Right lobe of liver (tissue), 6 donors: ENCODE measurements around the gene SLC29A2. TPM values are rescaled to one million over a fixed set of nuclear protein-coding genes. Genes with fewer than 3 reads are reported as not detected.

Source experiments
- ATAC-seq, 4 donors: fragments of 200-7000 bp; cut with Tn5 transposase; one replicate each; pipeline ENCODE4 v1.9.1; 2020; ENCODE audit warnings: mild to moderate bottlenecking in 4 of 4, moderate library complexity in 4 of 4
- DNase-seq, 3 donors: peaks; one replicate each; pipeline ENCODE4 v3.0.0-alpha.2; 2020
- H3K27ac ChIP-seq, 3 donors: fragments of 200-600 bp; one replicate each; pipeline ENCODE4 v1.8.0; 2022
- H3K27me3 ChIP-seq, 2 donors: fragments of 200-600 bp; one replicate each; pipeline ENCODE4 v1.8.0; 2022
- H3K36me3 ChIP-seq, 4 donors: fragments of 200-600 bp; sonication (generic) in 1 of 4; one replicate each; pipeline versions ENCODE4 v1.5.1 to v1.8.0; 2017 to 2022; ENCODE audit warnings: control low read depth in 1 of 4
- H3K4me1 ChIP-seq, 4 donors: fragments of 200-600 bp; sonication (generic) in 1 of 4; one replicate each; pipeline versions ENCODE4 v1.5.1 to v1.8.0; 2017 to 2022; ENCODE audit warnings: control low read depth in 1 of 4
- H3K4me3 ChIP-seq, 3 donors: fragments of 200-600 bp; one replicate each; pipeline ENCODE4 v1.8.0; 2022
- H3K9me3 ChIP-seq, 4 donors: fragments of 200-600 bp; sonication (generic) in 1 of 4; one replicate each; pipeline versions ENCODE4 v1.5.1 to v1.8.0; 2017 to 2022; ENCODE audit warnings: control low read depth in 1 of 4
- POLR2A ChIP-seq: fragments of 450-650 bp; IDR thresholded peaks from one replicate; pipeline ENCODE4 v1.6.1; 2017; ENCODE audit warnings: antibody characterized with exemption, mild to moderate bottlenecking
- WGBS: methylation state at CpG from one replicate; pipeline ENCODE4 v1.1.6; 2018; ENCODE audit warnings: low coverage, low lambda C conversion rate; ENCODE audit not compliant: insufficient coverage; ENCODE audit errors: missing lambda C conversion rate; 5-methylcytosine and 5-hydroxymethylcytosine counted together
- intact Hi-C, 2 donors: fragments of 100-400 bp; cut with DNase I; formaldehyde crosslinking; loops; one replicate each; pipeline versions ENCODE4 v1.11.2 to v1.14.1; 2022
- total RNA-seq, 6 experiments: library from RNA; depleted of rRNA in 2 of 6; stranded (reverse); fragments of >200 nt in 2 of 6; fragmentation: NEBNext Ultra II Directional in 3 of 6; extraction: Animal tissue kit (Norgen Biotek cat#: 25700) in 3 of 6; gene quantifications; one replicate each; pipeline versions ENCODE4 v1.1.0 to v1.2.4, GENCODE V29; 2016 to 2023
- TF ChIP-seq, protein P1 (sequence below), 4 donors: fragments of 200-600 bp in 3 of 4; fragments of 450-650 bp in 1 of 4; IDR thresholded peaks; one replicate each; pipeline versions ENCODE4 v1.5.1 to v1.8.0; 2016 to 2022; ENCODE audit warnings: antibody characterized with exemption in 4 of 4, mild to moderate bottlenecking in 2 of 4
- donor health status: DM: no; HTN: yes; CAD: no.
- donor health status: DM: no; HTN: no; CAD: no.
- donor health status: DM: no; HTN: no; CAD: no.
- donor health status: DM: no; HTN: yes; CAD: no.
- donor health status: DM: no; HTN: yes; CAD: no.

Gene SLC29A2
- total RNA-seq, 6 experiments from 2014 or later: 0.35 to 2.2 (median 1.1) TPM

GRCh38 chr11:66338276-66339161, 33.0 kb downstream of the SLC29A2 start:
- Histone ChIP-seq H3K9me3 (no peaks in the 10 kb centered on the region), H3K4me1 (peaks cover 0 to 9% (median 2%) of the 10 kb centered on the region in 4 donors), H3K27ac (no peak overlapping the region), H3K36me3 (peaks cover 0 to 23% (median 4%) of the 10 kb centered on the region in 4 donors), H3K27me3 (no peaks in the 10 kb centered on the region), H3K4me3 (no peak overlapping the region)
- WGBS: 87% methylated on average over 3 of the region's 17 CpGs
- ATAC-seq (no peak), DNase-seq (peak in 1 of 3 donors; percentile 39)
- no peak for TF ChIP-seq POLR2A
- TF ChIP-seq, protein P1, sequence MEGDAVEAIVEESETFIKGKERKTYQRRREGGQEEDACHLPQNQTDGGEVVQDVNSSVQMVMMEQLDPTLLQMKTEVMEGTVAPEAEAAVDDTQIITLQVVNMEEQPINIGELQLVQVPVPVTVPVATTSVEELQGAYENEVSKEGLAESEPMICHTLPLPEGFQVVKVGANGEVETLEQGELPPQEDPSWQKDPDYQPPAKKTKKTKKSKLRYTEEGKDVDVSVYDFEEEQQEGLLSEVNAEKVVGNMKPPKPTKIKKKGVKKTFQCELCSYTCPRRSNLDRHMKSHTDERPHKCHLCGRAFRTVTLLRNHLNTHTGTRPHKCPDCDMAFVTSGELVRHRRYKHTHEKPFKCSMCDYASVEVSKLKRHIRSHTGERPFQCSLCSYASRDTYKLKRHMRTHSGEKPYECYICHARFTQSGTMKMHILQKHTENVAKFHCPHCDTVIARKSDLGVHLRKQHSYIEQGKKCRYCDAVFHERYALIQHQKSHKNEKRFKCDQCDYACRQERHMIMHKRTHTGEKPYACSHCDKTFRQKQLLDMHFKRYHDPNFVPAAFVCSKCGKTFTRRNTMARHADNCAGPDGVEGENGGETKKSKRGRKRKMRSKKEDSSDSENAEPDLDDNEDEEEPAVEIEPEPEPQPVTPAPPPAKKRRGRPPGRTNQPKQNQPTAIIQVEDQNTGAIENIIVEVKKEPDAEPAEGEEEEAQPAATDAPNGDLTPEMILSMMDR (IDR thresholded peaks at IDR 0.05): no peak
- intact Hi-C loops: no loop called here

DNA sequence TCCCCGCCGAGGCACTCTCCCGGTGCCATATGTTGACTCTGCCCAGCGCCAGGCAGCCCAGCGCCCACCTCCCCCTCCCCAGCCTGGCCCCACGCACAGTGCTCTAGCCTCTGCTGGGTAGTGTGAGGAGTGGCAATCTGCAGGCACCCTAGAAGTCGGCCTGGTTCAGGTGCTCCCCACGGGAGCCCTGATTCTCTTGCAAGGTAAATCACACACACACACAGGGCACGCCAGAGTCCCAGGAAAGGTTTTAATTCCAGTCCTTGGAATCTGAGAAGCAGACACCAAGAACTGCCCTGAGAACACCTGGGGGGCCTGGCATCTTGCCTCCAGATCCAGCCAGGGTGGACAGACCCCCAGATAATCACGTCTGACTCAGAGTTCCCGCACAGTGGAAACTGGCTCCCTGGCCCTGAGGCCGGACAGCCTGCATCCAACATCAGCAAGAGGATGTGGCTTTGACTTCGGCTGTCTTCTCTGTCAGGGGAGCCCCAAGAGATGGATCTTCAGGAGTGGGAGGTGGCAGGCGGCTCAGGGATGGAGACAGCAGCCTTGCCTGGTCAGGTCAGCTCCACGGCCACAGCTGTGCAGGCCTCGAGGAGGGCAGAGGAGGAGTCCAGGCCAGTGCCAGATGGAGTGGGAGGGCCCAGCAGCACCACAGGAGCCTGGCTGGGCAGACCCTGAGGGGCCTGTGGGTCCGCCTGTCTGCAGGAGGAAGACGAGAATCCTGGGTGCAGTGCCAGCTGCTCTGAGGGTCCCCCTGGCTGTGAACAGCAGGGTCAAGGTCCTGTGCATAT, 34.3 kb downstream of the SLC29A2 start:
- DNase-seq (peak in 1 of 3 donors; percentile 44), ATAC-seq (no peak)
- Histone ChIP-seq H3K9me3 (no peaks in the 10 kb centered on the region), H3K27me3 (no peaks in the 10 kb centered on the region), H3K4me1 (peaks cover 0 to 9% (median 2%) of the 10 kb centered on the region in 4 donors), H3K4me3 (no peak overlapping the region), H3K36me3 (peaks cover 0 to 23% (median 4%) of the 10 kb centered on the region in 4 donors), H3K27ac (no peak overlapping the region)
- TF ChIP-seq, protein P1 (IDR thresholded peaks at IDR 0.05): no peak
- no peak for TF ChIP-seq POLR2A
- intact Hi-C loops: no loop called here
- WGBS: 80% methylated on average over 1 of the region's 18 CpGs

DNA sequence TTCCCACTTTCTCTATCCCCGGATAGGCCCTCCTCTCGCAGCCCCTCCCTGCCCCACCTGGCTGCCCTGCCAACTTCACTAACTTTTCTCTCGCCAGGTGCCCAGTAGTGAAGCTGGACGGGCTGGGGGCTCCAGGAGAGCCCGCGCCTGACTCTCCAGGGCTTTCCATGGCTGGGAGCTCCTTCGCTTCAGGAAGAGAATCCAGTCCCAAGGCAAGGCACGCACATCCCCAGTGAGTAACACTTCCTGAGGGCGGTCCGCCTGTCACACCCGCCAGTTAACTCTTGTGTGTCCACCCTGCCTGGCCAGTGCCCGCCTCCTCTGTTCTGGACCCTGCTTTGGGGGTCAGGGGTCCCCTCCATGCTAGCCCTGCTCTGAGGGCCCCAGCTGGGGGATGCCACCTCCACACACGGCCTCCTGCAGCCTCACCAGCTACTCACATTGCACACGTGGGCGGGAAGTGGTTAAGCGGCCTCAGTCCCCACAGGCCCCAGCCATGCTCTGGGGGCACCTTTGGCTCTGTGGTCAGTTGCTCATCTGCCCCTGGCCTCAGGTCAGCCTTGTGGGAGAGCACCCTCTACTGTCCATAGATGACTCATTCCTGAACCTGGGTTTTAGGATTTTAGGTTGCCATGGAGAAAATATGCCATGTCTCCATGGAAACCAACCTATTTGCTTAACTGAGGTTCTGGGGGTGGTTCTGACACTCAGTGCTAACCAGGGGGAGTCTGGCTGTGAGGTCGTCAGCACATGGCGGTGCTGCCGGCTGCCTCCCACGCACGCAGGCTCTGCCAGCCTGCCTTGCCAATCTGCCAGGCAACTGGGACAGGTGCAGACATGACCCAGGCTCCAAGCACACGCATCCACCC, 35.1 kb downstream of the SLC29A2 start, which contains the start of gene RIN1:
RIN1 (minus strand) TSS at position 201 of the 869 bp plus-strand sequence; CDS start at position 169, 32 bp downstream.
- Histone ChIP-seq H3K27me3 (no peaks in the 10 kb centered on the region), H3K27ac (peak within 1 kb of the TSS in 2 of 3 donors; percentile 13 to 60), H3K4me1 (peaks cover 0 to 9% (median 2%) of the 10 kb centered on the region in 4 donors), H3K4me3 (peak within 1 kb of the TSS; percentile 28 to 48 (median 45)), H3K9me3 (no peaks in the 10 kb centered on the region), H3K36me3 (peaks cover 0 to 23% (median 4%) of the 10 kb centered on the region in 4 donors)
- ATAC-seq (peak; percentile 61 to 85 (median 70)), DNase-seq (peak in 2 of 3 donors; percentile 56 to 70)
- no peak for TF ChIP-seq POLR2A
- TF ChIP-seq, protein P1 (IDR thresholded peaks at IDR 0.05): peak; percentile 36 to 56 (median 42)
- WGBS: 3% methylated on average over 9 of the region's 22 CpGs
- intact Hi-C loops: no loop called here
